NT2/D1 (cell line): Measurements from ENCODE around the gene MAP2K2.
"Not testable (repeated sequence)": the region's sequence is repeated elsewhere in the genome, so short reads cannot be mapped to it uniquely, and the experiment has no call there.

Experiments
- DNase-seq: peaks from one replicate; pipeline ENCODE4 v3.0.0-alpha.2; 2011; ENCODE audit warnings: low read depth, low spot score
- H3K27me3 ChIP-seq: 2 replicates; pipeline ENCODE4 v1.6.0; 2011; ENCODE audit warnings: mild to moderate bottlenecking; ENCODE audit not compliant: insufficient read length, insufficient read depth
- H3K36me3 ChIP-seq: 2 replicates; pipeline ENCODE4 v1.6.1; 2011; ENCODE audit warnings: mild to moderate bottlenecking, low read length, mixed read lengths; ENCODE audit not compliant: insufficient read depth, insufficient read length
- H3K4me1 ChIP-seq: 2 replicates; pipeline ENCODE4 v1.5.1; 2011; ENCODE audit not compliant: insufficient read depth, insufficient read length
- H3K4me3 ChIP-seq: 2 replicates; pipeline ENCODE4 v1.5.1; 2011; ENCODE audit warnings: low read depth; ENCODE audit not compliant: insufficient read length
- H3K9ac ChIP-seq: 2 replicates; pipeline ENCODE4 v1.6.0; 2011; ENCODE audit warnings: low read depth; ENCODE audit not compliant: insufficient read length
- H3K9me3 ChIP-seq: 2 replicates; pipeline ENCODE4 v1.5.1; 2011; ENCODE audit warnings: mild to moderate bottlenecking, low read length; ENCODE audit not compliant: insufficient read depth
- SUZ12 ChIP-seq: IDR thresholded peaks from 2 replicates; pipeline ENCODE4 v1.6.1; 2011; ENCODE audit not compliant: insufficient read length, insufficient read depth; ENCODE audit errors: extremely low read depth
- YY1 ChIP-seq: IDR thresholded peaks from 2 replicates; pipeline ENCODE4 v1.6.1; 2011; ENCODE audit not compliant: insufficient read length, insufficient read depth
- ZNF274 ChIP-seq: IDR thresholded peaks from 2 replicates; pipeline ENCODE4 v1.6.1; 2011; ENCODE audit warnings: mild to moderate bottlenecking, low read depth, low read length

MAP2K2 gene

DNA sequence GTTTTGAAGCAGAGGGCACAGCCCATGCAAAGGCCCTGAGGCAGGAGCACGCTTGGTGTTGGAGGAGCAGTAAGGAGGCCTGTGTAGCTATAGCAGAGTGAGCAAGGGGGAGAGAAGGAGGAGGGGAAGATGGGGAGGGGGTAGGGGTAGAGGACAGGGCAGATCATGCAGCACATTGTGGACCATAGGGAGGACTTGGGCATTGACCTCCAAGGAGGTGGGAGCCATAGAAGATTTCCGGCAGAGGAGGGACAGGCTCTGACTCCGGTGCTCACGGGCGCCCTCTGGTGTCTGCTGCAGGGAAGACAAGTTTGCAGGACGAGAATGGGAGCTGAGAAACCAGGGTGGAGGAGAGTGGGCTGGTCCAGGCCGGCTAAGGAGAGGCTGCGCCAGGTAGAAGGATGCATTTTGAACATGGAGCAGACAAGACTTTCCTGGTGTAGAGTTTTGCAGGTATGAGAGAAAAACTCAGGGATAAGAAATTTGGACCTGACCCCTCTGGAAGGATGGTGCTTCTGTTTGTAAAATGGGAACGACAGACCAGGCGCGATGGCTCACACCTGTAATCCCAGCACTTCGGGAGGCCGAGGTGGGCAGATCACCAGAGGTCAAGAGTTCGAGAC, 15.8 kb upstream of the MAP2K2 start:
- Histone ChIP-seq H3K4me1 (no peaks in the 10 kb centered on the region), H3K27me3 (no peaks in the 10 kb centered on the region), H3K9me3 (no peaks in the 10 kb centered on the region), H3K36me3 (no peaks in the 10 kb centered on the region), H3K4me3 (no peak overlapping the region), H3K9ac (no peak overlapping the region)
- peak; percentile 52 for DNase-seq
- TF ChIP-seq YY1 (no peak), ZNF274 (no peak), SUZ12 (no peak)

DNA sequence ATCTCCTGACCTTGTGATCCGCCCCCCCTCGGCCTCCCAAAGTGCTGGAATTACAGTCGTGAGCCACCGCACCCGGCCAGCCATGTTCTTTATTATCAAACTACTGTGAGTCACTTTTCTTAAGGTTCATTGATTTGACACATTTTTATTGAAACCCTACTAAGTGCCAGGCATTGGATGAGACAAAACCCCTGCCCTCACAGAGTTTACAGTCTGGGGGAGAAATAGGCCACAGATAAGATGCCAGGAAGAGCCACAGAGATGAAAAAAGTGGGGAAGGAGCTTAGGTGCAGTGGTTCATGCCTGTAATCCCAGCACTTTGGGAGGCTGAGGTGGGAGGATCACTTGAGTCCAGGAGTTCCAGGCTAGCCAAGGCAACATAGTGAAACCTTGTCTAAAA, 14.5 kb upstream of the MAP2K2 start:
- TF ChIP-seq SUZ12 (no peak), YY1 (no peak), ZNF274 (no peak)
- H3K9ac ChIP-seq, result no peak overlapping the region
- H3K27me3 ChIP-seq, result no peaks in the 10 kb centered on the region
- no peaks in the 10 kb centered on the region for H3K9me3 ChIP-seq
- no peak for DNase-seq
- H3K36me3 ChIP-seq, result no peaks in the 10 kb centered on the region
- H3K4me3 ChIP-seq, result no peak overlapping the region
- no peaks in the 10 kb centered on the region for H3K4me1 ChIP-seq

GRCh38 chr19:4136680-4137088, 12.8 kb upstream of the MAP2K2 start:
- no peak for DNase-seq

GRCh38 chr19:4135386-4135785, 11.5 kb upstream of the MAP2K2 start:
- not testable (repeated sequence) for H3K27me3 ChIP-seq, H3K4me3 ChIP-seq, H3K9ac ChIP-seq, DNase-seq, H3K36me3 ChIP-seq, H3K9me3 ChIP-seq, H3K4me1 ChIP-seq

More at GRCh38 chr19:4136680-4137088, 12.8 kb upstream of the MAP2K2 start:
- Histone ChIP-seq H3K4me1 (no peaks in the 10 kb centered on the region), H3K36me3 (no peaks in the 10 kb centered on the region), H3K4me3 (no peak overlapping the region), H3K9me3 (no peaks in the 10 kb centered on the region), H3K9ac (no peak overlapping the region), H3K27me3 (no peaks in the 10 kb centered on the region)
- TF ChIP-seq ZNF274 (no peak), YY1 (no peak)

DNA sequence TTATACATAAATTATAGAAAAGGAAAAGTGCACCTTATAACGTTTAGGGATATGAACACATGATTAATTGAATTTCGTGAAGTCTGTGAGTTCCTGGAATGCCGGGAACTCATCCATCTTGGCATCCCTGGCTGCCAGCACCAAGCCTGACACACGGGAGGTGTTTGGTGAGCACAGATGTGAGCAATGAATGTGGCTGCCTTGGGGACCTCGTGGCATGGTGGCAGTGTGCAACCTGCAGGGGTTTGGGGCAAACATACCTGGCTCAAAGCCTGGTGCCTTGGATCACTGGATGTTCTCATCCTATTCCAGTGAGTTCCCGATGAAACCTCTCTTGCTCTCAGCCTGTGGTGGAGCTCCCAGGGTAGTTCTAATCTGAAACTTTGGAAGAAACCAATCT, 10.4 kb upstream of the MAP2K2 start:
- Histone ChIP-seq H3K4me3 (no peak overlapping the region), H3K36me3 (no peaks in the 10 kb centered on the region), H3K4me1 (no peaks in the 10 kb centered on the region), H3K9me3 (no peaks in the 10 kb centered on the region), H3K9ac (peak overlapping the region; percentile 12), H3K27me3 (no peaks in the 10 kb centered on the region)
- DNase-seq, result no peak
- TF ChIP-seq ZNF274, result no peak

DNA sequence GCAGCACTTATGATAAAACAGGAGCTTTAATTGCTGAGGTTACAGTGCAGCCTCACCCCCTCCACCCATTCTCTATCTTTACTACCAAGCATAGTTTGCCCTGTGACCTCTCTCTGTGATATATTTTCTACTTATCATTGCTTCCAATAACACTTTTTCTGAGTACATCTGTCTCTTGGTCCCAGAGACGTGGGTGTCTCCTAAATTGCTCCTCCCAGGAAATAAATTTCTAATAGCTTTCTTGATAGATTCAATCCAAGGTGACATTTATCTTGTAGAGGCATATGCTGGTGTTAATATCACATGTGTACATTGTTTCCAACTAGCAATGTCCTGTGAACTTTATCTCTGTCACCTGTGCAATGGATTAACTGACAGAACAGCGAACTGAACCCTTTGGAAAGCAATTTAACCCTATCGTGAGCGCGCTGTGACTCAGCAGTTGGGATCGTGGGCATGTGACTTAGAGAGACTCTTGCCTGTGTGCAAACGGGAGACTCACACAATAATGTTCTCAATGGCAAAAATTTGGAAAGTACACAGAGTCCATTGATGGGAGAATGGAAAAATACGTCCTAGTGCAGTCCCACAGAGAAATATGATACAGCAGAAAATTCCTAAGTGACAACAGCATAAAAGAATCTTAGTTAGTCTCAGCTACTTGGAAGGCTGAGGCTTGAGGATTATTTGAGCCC, 7.0 kb upstream of the MAP2K2 start:
- Histone ChIP-seq H3K27me3 (no peaks in the 10 kb centered on the region), H3K4me1 (no peaks in the 10 kb centered on the region), H3K36me3 (no peaks in the 10 kb centered on the region), H3K9me3 (no peaks in the 10 kb centered on the region), H3K4me3 (no peak overlapping the region), H3K9ac (no peak overlapping the region)
- TF ChIP-seq SUZ12, result no peak
- no peak for TF ChIP-seq ZNF274
- no peak for TF ChIP-seq YY1
- DNase-seq, result no peak

DNA sequence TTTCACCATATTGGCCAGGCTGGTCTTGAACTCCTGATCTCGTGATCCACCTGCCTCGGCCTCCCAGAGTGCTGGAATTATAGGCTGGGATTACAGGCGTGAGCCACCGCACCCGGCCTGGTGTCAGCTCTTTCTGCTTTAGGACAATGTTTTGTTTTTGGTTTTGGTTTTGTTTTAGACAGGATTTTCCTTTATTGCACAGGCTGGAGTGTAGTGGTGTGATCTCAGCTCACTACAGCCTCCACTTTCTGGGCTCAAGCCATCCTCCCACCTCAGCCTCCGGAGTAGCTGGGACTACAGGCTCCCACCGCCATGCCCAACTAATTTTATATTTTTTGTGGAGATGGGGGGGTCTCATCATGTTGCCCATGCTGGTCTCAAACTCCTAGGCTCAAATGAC, 5.1 kb upstream of the MAP2K2 start:
- not testable (repeated sequence) for H3K4me1 ChIP-seq, H3K27me3 ChIP-seq, DNase-seq, H3K9ac ChIP-seq, H3K36me3 ChIP-seq, H3K4me3 ChIP-seq, H3K9me3 ChIP-seq

- H3K4me3 ChIP-seq, H3K4me1 ChIP-seq, H3K9ac ChIP-seq, H3K27me3 ChIP-seq, H3K9me3 ChIP-seq, DNase-seq, H3K36me3 ChIP-seq: not testable (repeated sequence)
Measured at GRCh38 chr19:4127322-4127721, 3.4 kb upstream of the MAP2K2 start.
